IPS-15b (cell line): ENCODE data around the gene GABRB3.

Source experiments
- H3K27me3 ChIP-seq: one replicate; pipeline ENCODE4 v1.6.1; 2013; ENCODE audit warnings: low read length; ENCODE audit not compliant: control insufficient read depth, insufficient read depth
- H3K36me3 ChIP-seq: one replicate; pipeline ENCODE4 v1.6.1; 2013; ENCODE audit warnings: low read length; ENCODE audit not compliant: control insufficient read depth, insufficient read depth
- H3K4me1 ChIP-seq: one replicate; pipeline ENCODE4 v1.6.1; 2013; ENCODE audit warnings: mild to moderate bottlenecking, low read length; ENCODE audit not compliant: control insufficient read depth, insufficient read depth
- H3K4me3 ChIP-seq: one replicate; pipeline ENCODE4 v1.5.1; 2013; ENCODE audit warnings: low read depth, low read length
- H3K9ac ChIP-seq: one replicate; pipeline ENCODE4 v1.6.1; 2013; ENCODE audit warnings: low read depth, mild to moderate bottlenecking, low read length
- H3K9me3 ChIP-seq: one replicate; pipeline ENCODE4 v1.6.1; 2013; ENCODE audit warnings: mild to moderate bottlenecking, low read length; ENCODE audit not compliant: control insufficient read depth, insufficient read depth

The GABRB3 gene

GRCh38 chr15:26667222-26667988 is 105.5 kb downstream of the GABRB3 start:
- no peaks in the 10 kb centered on the region for H3K27me3 ChIP-seq
- H3K4me1 ChIP-seq = peaks cover 19% of the 10 kb centered on the region
- H3K4me3 ChIP-seq = no peak overlapping the region
- H3K9me3 ChIP-seq = no peaks in the 10 kb centered on the region
- H3K36me3 ChIP-seq = no peaks in the 10 kb centered on the region
- no peak overlapping the region for H3K9ac ChIP-seq

GRCh38 chr15:26665957-26666791 is 106.7 kb downstream of the GABRB3 start:
- H3K4me1 ChIP-seq = peaks cover 19% of the 10 kb centered on the region
- no peak overlapping the region for H3K9ac ChIP-seq
- H3K9me3 ChIP-seq = no peaks in the 10 kb centered on the region
- H3K36me3 ChIP-seq = no peaks in the 10 kb centered on the region
- H3K4me3 ChIP-seq = no peak overlapping the region
- no peaks in the 10 kb centered on the region for H3K27me3 ChIP-seq

GRCh38 chr15:26662283-26662682 is 110.6 kb downstream of the GABRB3 start:
- no peaks in the 10 kb centered on the region for H3K36me3 ChIP-seq
- H3K9ac ChIP-seq = no peak overlapping the region
- no peaks in the 10 kb centered on the region for H3K27me3 ChIP-seq
- no peak overlapping the region for H3K4me3 ChIP-seq
- no peaks in the 10 kb centered on the region for H3K9me3 ChIP-seq
- H3K4me1 ChIP-seq = peaks cover 20% of the 10 kb centered on the region

GRCh38 chr15:26661748-26662147 is 111.1 kb downstream of the GABRB3 start:
- Histone ChIP-seq H3K27me3 (no peaks in the 10 kb centered on the region), H3K9me3 (no peaks in the 10 kb centered on the region), H3K36me3 (no peaks in the 10 kb centered on the region), H3K9ac (no peak overlapping the region), H3K4me3 (no peak overlapping the region), H3K4me1 (peaks cover 17% of the 10 kb centered on the region)

GRCh38 chr15:26661107-26661506 is 111.8 kb downstream of the GABRB3 start:
- H3K9ac ChIP-seq = no peak overlapping the region
- H3K4me3 ChIP-seq = no peak overlapping the region
- H3K9me3 ChIP-seq = no peaks in the 10 kb centered on the region
- H3K4me1 ChIP-seq = peaks cover 12% of the 10 kb centered on the region
- H3K27me3 ChIP-seq = no peaks in the 10 kb centered on the region
- H3K36me3 ChIP-seq = peaks cover 1% of the 10 kb centered on the region

GRCh38 chr15:26660241-26660640 is 112.6 kb downstream of the GABRB3 start:
- H3K4me1 ChIP-seq = peaks cover 5% of the 10 kb centered on the region
- H3K9ac ChIP-seq = no peak overlapping the region
- no peaks in the 10 kb centered on the region for H3K9me3 ChIP-seq
- H3K4me3 ChIP-seq = no peak overlapping the region
- no peaks in the 10 kb centered on the region for H3K27me3 ChIP-seq
- H3K36me3 ChIP-seq = peaks cover 5% of the 10 kb centered on the region

- no peaks in the 10 kb centered on the region for H3K27me3 ChIP-seq
- H3K9ac ChIP-seq = no peak overlapping the region
- peaks cover 5% of the 10 kb centered on the region for H3K36me3 ChIP-seq
- no peaks in the 10 kb centered on the region for H3K9me3 ChIP-seq
- no peak overlapping the region for H3K4me3 ChIP-seq
- H3K4me1 ChIP-seq = peaks cover 5% of the 10 kb centered on the region
Observed at GRCh38 chr15:26658290-26658689, 114.6 kb downstream of the GABRB3 start.

- no peaks in the 10 kb centered on the region for H3K9me3 ChIP-seq
- H3K9ac ChIP-seq = no peak overlapping the region
- H3K36me3 ChIP-seq = peaks cover 5% of the 10 kb centered on the region
- H3K4me1 ChIP-seq = peaks cover 26% of the 10 kb centered on the region
- H3K27me3 ChIP-seq = no peaks in the 10 kb centered on the region
- no peak overlapping the region for H3K4me3 ChIP-seq
Observed at GRCh38 chr15:26656080-26656479, 116.8 kb downstream of the GABRB3 start.

- Histone ChIP-seq H3K27me3 (no peaks in the 10 kb centered on the region), H3K9me3 (no peaks in the 10 kb centered on the region), H3K36me3 (peaks cover 5% of the 10 kb centered on the region), H3K9ac (no peak overlapping the region), H3K4me1 (peaks cover 27% of the 10 kb centered on the region), H3K4me3 (no peak overlapping the region)
Observed at GRCh38 chr15:26651909-26652308, 121.0 kb downstream of the GABRB3 start.

GRCh38 chr15:26648676-26649075 is 124.2 kb downstream of the GABRB3 start:
- no peaks in the 10 kb centered on the region for H3K9me3 ChIP-seq
- H3K4me3 ChIP-seq = no peak overlapping the region
- no peaks in the 10 kb centered on the region for H3K27me3 ChIP-seq
- no peaks in the 10 kb centered on the region for H3K36me3 ChIP-seq
- H3K4me1 ChIP-seq = peaks cover 27% of the 10 kb centered on the region
- H3K9ac ChIP-seq = no peak overlapping the region

GRCh38 chr15:26644948-26645347 is 127.9 kb downstream of the GABRB3 start:
- Histone ChIP-seq H3K4me1 (peaks cover 8% of the 10 kb centered on the region), H3K36me3 (no peaks in the 10 kb centered on the region), H3K4me3 (no peak overlapping the region), H3K9me3 (no peaks in the 10 kb centered on the region), H3K27me3 (no peaks in the 10 kb centered on the region), H3K9ac (no peak overlapping the region)

- no peaks in the 10 kb centered on the region for H3K36me3 ChIP-seq
- peaks cover 26% of the 10 kb centered on the region for H3K4me1 ChIP-seq
- no peaks in the 10 kb centered on the region for H3K9me3 ChIP-seq
- no peak overlapping the region for H3K9ac ChIP-seq
- no peaks in the 10 kb centered on the region for H3K27me3 ChIP-seq
- H3K4me3 ChIP-seq = no peak overlapping the region
Observed at GRCh38 chr15:26641144-26641543, 131.7 kb downstream of the GABRB3 start.
